Panc1 (cell line): ENCODE results near the gene TSPAN17. TPM values are rescaled to one million over a fixed set of nuclear protein-coding genes. Genes with fewer than 3 reads are reported as not detected.
A peak's percentile ranks its signal among the peaks of the same experiment; 100 is the strongest.

Experiments used
- ATAC-seq: fragments of 200-7000 bp; cut with Tn5 transposase; 2 replicates; pipeline ENCODE4 v1.9.1; 2020; ENCODE audit warnings: mild to moderate bottlenecking, moderate library complexity
- BruUV-seq: library from RNA; stranded (reverse); fragments of 400-500 nt; replicated peaks from 2 replicates; lab custom pipeline; 2021; lab: Mats Ljungman, UMichigan
- CTCF ChIA-PET: fragments of 300-600 bp; sonication (Branson Sonifier 250); formaldehyde crosslinking; loops from one replicate; lab custom pipeline; 2022; ENCODE audit warnings: antibody characterized with exemption; lab: Charles Lee
- POLR2A ChIA-PET: fragments of 300-600 bp; sonication (Branson Sonifier 250); formaldehyde crosslinking; loops from one replicate; lab custom pipeline; 2022; ENCODE audit warnings: antibody characterized with exemption; lab: Charles Lee
- DNase-seq: peaks from one replicate; pipeline ENCODE4 v3.0.0-alpha.2; 2010; ENCODE audit warnings: low read depth, low spot score
- H3K27ac ChIP-seq: 2 replicates; pipeline ENCODE4 v1.5.1; 2011; ENCODE audit warnings: mild to moderate bottlenecking, low read length, inconsistent platforms
- H3K27me3 ChIP-seq: fragments of 200-500 bp; sonication (Bioruptor generic); 2 replicates; pipeline ENCODE4 v1.6.0; 2014; ENCODE audit warnings: low read length, inconsistent platforms; ENCODE audit not compliant: control insufficient read depth, insufficient read depth
- H3K36me3 ChIP-seq: fragments of 200-500 bp; sonication (Bioruptor generic); 2 replicates; pipeline ENCODE4 v1.5.1; 2014; ENCODE audit warnings: inconsistent platforms, mild to moderate bottlenecking, low read length, moderate library complexity; ENCODE audit not compliant: control insufficient read depth, insufficient read depth
- H3K4me1 ChIP-seq: 2 replicates; pipeline ENCODE4 v1.5.1; 2011; ENCODE audit warnings: inconsistent platforms, mild to moderate bottlenecking, low read length, moderate library complexity; ENCODE audit not compliant: control insufficient read depth, insufficient read depth
- H3K4me3 ChIP-seq, 2 experiments: 2 replicates each; pipeline ENCODE4 v1.5.1; 2011 to 2012; ENCODE audit warnings: low read depth in 2 of 2, low read length in 2 of 2, mild to moderate bottlenecking in 2 of 2, inconsistent platforms in 1 of 2, moderate library complexity in 1 of 2
- H3K9me3 ChIP-seq: fragments of 200-500 bp; sonication (Bioruptor generic); 2 replicates; pipeline ENCODE4 v1.5.1; 2014; ENCODE audit warnings: low read depth, mild to moderate bottlenecking, inconsistent platforms, low read length, moderate library complexity; ENCODE audit not compliant: control insufficient read depth, insufficient read depth
- POLR2AphosphoS5 ChIP-seq: IDR thresholded peaks from 2 replicates; pipeline ENCODE4 v1.6.1; 2012; ENCODE audit warnings: mild to moderate bottlenecking, low read depth, low read length, moderate library complexity
- SIN3A ChIP-seq: IDR thresholded peaks from 2 replicates; pipeline ENCODE4 v1.6.1; 2012; ENCODE audit warnings: low read depth, mild to moderate bottlenecking, low read length, moderate library complexity, borderline replicate concordance; ENCODE audit not compliant: insufficient read depth
- TCF7L2 ChIP-seq: IDR thresholded peaks from 2 replicates; pipeline ENCODE4 v1.6.1; 2011; ENCODE audit warnings: mild to moderate bottlenecking, low read depth, low read length, inconsistent platforms
- in situ Hi-C: cut with HindIII; loops from 2 replicates; pipeline ENCODE4 v1.10.0; 2016; ENCODE audit warnings: low sequenced_read_pairs, low pct_unique_long_range_greater_than_20kb
- intact Hi-C: fragments of 100-400 bp; cut with micrococcal nuclease; formaldehyde crosslinking; loops from one replicate; pipeline ENCODE4 v1.10.0; 2022; ENCODE audit not compliant: unreplicated experiment
- total RNA-seq: library from RNA; stranded (reverse); gene quantifications from one replicate; pipeline ENCODE4 v1.2.1, GENCODE V29; 2021; ENCODE audit not compliant: unreplicated experiment
- TF ChIP-seq, protein P1 (sequence below): fragments of 450-650 bp; IDR thresholded peaks from 2 replicates; pipeline ENCODE4 v1.5.1; 2017; ENCODE audit warnings: mild to moderate bottlenecking
- TF ChIP-seq, protein P2 (sequence below), 2 experiments: IDR thresholded peaks; 2 replicates each; pipeline ENCODE4 v1.6.1; 2011 to 2012; ENCODE audit warnings: low read depth in 2 of 2, control low read depth in 1 of 2, low read length in 1 of 2, mild to moderate bottlenecking in 1 of 2, moderate library complexity in 1 of 2; ENCODE audit not compliant: insufficient read depth in 1 of 2

TSPAN17 gene
- total RNA-seq, 1 experiment from 2014 or later, result 64.7 TPM

DNA sequence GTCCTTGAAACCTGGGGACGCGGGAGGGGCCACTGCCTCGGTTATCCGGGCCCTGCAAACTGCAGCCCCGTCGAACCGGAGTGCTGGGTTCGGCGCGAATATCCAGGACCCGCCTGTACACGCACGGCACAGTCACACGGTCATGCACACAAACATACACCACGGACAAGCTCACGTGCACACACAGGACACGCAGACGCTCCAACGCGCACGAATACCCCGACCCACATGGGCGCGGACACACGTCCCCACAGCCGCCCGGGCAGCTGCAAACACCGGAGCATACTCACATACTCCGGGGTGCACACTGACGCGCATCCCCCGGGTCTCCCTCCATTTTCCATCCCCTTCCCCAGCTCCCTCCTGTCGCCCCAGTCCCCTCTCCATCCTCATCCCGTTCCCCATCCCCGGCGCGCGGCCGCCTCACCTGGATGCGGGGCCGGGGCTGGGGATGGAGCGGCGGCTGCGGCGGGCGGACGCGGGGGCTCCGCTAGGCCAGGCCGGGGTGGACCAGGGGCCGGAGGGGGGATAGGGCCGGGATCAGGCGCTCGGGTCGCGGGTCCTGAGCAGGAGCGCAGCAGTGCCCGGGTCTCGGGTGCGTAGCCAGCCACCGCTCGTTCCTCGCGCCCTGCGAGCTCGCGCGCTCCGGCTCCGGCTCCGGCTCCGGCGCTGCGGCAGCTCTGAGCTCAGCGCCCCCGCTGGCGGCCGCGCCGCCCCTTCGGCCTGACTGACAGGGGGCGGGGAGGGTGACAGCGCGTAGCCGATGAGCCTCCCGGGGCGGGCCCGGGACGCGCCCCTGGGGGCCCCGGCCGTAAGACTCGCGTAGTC lies 17.2 kb upstream of the TSPAN17 start, which contains the start of the genes EIF4E1B and SNCB:
Gene EIF4E1B, plus strand, starts transcription at position 823 of the 828 bp plus-strand sequence. CDS start 12,113 bp downstream, outside the sequence.
Gene SNCB, minus strand, starts transcription at position 682 of the 828 bp plus-strand sequence. CDS start 880 bp downstream, outside the sequence.
- H3K36me3 ChIP-seq, result no peaks in the 10 kb centered on the region
- intact Hi-C loops, result no loop called here
- H3K27ac ChIP-seq, result no peak within 1 kb of the TSS
- peak within 1 kb of the TSS; percentile 37 to 51 for H3K4me3 ChIP-seq
- peak; percentile 89 for ATAC-seq
- peaks cover 14% of the 10 kb centered on the region; the same call in 1 of the 2 replicates for H3K27me3 ChIP-seq
- no TSS peak for BruUV-seq
- CTCF ChIA-PET, result interaction anchor here (0.6 kb wide), 1 partner anchor 87 kb away, joined by 8 read pairs; no protein-coding TSS in a partner anchor
- POLR2A ChIA-PET, result interaction anchor here (1.1 kb wide), 1 partner anchor 9 kb away, joined by 3 read pairs; no protein-coding TSS in a partner anchor
- H3K9me3 ChIP-seq, result no peaks in the 10 kb centered on the region
- in situ Hi-C loops, result no loop called here
- DNase-seq, result no peak
- TF ChIP-seq, protein P1, sequence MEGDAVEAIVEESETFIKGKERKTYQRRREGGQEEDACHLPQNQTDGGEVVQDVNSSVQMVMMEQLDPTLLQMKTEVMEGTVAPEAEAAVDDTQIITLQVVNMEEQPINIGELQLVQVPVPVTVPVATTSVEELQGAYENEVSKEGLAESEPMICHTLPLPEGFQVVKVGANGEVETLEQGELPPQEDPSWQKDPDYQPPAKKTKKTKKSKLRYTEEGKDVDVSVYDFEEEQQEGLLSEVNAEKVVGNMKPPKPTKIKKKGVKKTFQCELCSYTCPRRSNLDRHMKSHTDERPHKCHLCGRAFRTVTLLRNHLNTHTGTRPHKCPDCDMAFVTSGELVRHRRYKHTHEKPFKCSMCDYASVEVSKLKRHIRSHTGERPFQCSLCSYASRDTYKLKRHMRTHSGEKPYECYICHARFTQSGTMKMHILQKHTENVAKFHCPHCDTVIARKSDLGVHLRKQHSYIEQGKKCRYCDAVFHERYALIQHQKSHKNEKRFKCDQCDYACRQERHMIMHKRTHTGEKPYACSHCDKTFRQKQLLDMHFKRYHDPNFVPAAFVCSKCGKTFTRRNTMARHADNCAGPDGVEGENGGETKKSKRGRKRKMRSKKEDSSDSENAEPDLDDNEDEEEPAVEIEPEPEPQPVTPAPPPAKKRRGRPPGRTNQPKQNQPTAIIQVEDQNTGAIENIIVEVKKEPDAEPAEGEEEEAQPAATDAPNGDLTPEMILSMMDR, result no peak
- TF ChIP-seq POLR2AphosphoS5, result no peak
- TF ChIP-seq TCF7L2, result no peak
- no peak for TF ChIP-seq SIN3A
- TF ChIP-seq, protein P2, sequence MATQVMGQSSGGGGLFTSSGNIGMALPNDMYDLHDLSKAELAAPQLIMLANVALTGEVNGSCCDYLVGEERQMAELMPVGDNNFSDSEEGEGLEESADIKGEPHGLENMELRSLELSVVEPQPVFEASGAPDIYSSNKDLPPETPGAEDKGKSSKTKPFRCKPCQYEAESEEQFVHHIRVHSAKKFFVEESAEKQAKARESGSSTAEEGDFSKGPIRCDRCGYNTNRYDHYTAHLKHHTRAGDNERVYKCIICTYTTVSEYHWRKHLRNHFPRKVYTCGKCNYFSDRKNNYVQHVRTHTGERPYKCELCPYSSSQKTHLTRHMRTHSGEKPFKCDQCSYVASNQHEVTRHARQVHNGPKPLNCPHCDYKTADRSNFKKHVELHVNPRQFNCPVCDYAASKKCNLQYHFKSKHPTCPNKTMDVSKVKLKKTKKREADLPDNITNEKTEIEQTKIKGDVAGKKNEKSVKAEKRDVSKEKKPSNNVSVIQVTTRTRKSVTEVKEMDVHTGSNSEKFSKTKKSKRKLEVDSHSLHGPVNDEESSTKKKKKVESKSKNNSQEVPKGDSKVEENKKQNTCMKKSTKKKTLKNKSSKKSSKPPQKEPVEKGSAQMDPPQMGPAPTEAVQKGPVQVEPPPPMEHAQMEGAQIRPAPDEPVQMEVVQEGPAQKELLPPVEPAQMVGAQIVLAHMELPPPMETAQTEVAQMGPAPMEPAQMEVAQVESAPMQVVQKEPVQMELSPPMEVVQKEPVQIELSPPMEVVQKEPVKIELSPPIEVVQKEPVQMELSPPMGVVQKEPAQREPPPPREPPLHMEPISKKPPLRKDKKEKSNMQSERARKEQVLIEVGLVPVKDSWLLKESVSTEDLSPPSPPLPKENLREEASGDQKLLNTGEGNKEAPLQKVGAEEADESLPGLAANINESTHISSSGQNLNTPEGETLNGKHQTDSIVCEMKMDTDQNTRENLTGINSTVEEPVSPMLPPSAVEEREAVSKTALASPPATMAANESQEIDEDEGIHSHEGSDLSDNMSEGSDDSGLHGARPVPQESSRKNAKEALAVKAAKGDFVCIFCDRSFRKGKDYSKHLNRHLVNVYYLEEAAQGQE (IDR thresholded peaks at IDR 0.05; ENCODE audit: insufficient read depth in 1 of 2, low read depth in 2 of 2, low read length in 1 of 2), result no peak
- no peaks in the 10 kb centered on the region; the same call in 1 of the 2 replicates for H3K4me1 ChIP-seq

DNA sequence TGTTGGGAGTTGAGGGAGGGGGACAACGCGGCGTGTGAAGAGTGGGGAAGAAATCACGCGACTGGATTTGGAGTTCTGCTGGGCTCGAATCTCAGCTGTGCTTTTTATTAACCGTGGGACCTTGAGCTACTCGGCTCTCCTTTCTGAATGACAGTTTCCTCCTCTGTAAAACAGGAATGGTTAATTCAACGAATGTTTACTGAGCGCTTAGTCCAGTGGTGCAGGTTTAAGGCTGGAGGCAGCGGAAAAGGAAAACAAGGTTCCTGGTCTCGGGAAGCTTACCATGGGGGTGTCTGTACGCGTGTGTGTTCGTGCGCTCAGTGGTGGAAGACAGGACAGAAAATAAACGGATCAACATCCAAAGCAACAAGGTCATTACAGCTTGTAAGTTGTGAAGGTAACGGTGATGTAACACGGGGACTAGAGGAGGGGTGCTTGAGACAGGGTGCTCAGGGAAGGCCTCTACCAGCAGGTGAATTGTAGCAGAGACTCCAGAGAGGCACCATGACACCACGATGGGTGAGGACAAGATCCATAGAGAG lies 16.5 kb upstream of the TSPAN17 start:
- no peak overlapping the region for H3K27ac ChIP-seq
- CTCF ChIA-PET, result interaction anchor here (0.6 kb wide), 1 partner anchor 87 kb away, joined by 8 read pairs; no protein-coding TSS in a partner anchor
- peaks cover 14% of the 10 kb centered on the region; the same call in 1 of the 2 replicates for H3K27me3 ChIP-seq
- DNase-seq, result no peak
- no peaks in the 10 kb centered on the region for H3K36me3 ChIP-seq
- POLR2A ChIA-PET, result interaction anchor here (1.1 kb wide), 1 partner anchor 9 kb away, joined by 3 read pairs; no protein-coding TSS in a partner anchor
- H3K4me3 ChIP-seq, result peak overlapping the region; percentile 37 to 51
- BruUV-seq, result no TSS peak
- ATAC-seq, result peak; percentile 6
- H3K4me1 ChIP-seq, result no peaks in the 10 kb centered on the region; the same call in 1 of the 2 replicates
- in situ Hi-C loops, result no loop called here
- intact Hi-C loops, result no loop called here
- no peak for TF ChIP-seq SIN3A
- TF ChIP-seq TCF7L2, result no peak
- TF ChIP-seq, protein P2 (IDR thresholded peaks at IDR 0.05; ENCODE audit: insufficient read depth in 1 of 2, low read depth in 2 of 2, low read length in 1 of 2), result no peak
- TF ChIP-seq, protein P1, result no peak
- no peak for TF ChIP-seq POLR2AphosphoS5
- no peaks in the 10 kb centered on the region for H3K9me3 ChIP-seq
